Loucy (cell line): Measurements from ENCODE around the gene DNAH5.

Source experiments
- H2AFZ ChIP-seq: fragments of 200-600 bp; sonication (generic); 2 replicates; pipeline ENCODE4 v1.6.0; 2016; ENCODE audit warnings: antibody characterized with exemption, mild to moderate bottlenecking, low read length, moderate library complexity
- H3F3A ChIP-seq: fragments of 200-600 bp; 2 replicates; pipeline ENCODE4 v1.6.0; 2016; ENCODE audit warnings: antibody characterized with exemption, low read depth, mild to moderate bottlenecking
- H3K27me3 ChIP-seq: fragments of 200-600 bp; sonication (generic); 2 replicates; pipeline ENCODE4 v1.6.1; 2014; ENCODE audit warnings: low read length, mild to moderate bottlenecking; ENCODE audit not compliant: insufficient read depth, poor library complexity, severe bottlenecking
- H3K36me3 ChIP-seq: fragments of 200-600 bp; sonication (generic); 2 replicates; pipeline ENCODE4 v1.6.1; 2016; ENCODE audit warnings: low read length; ENCODE audit not compliant: insufficient read depth
- H3K4me1 ChIP-seq: fragments of 200-600 bp; sonication (generic); 2 replicates; pipeline ENCODE4 v1.5.1; 2014; ENCODE audit warnings: low read length, mild to moderate bottlenecking; ENCODE audit not compliant: insufficient read depth, poor library complexity, severe bottlenecking
- H3K4me2 ChIP-seq: fragments of 200-600 bp; sonication (generic); 2 replicates; pipeline ENCODE4 v1.6.0; 2014; ENCODE audit warnings: antibody characterized with exemption, low read length, low read depth, mild to moderate bottlenecking; ENCODE audit not compliant: poor library complexity, severe bottlenecking
- H3K4me3 ChIP-seq: fragments of 200-600 bp; sonication (generic); 2 replicates; pipeline ENCODE4 v1.5.1; 2014; ENCODE audit warnings: low read length, mild to moderate bottlenecking, mixed read lengths; ENCODE audit not compliant: poor library complexity, severe bottlenecking
- H3K79me2 ChIP-seq: fragments of 200-600 bp; sonication (generic); 2 replicates; pipeline ENCODE4 v1.6.1; 2014; ENCODE audit warnings: low read length; ENCODE audit not compliant: insufficient read depth
- H3K9ac ChIP-seq: fragments of 200-600 bp; sonication (generic); 2 replicates; pipeline ENCODE4 v1.6.0; 2014; ENCODE audit warnings: mild to moderate bottlenecking, low read depth, low read length, moderate library complexity; ENCODE audit not compliant: poor library complexity, severe bottlenecking
- H3K9me2 ChIP-seq: fragments of 200-600 bp; sonication (generic); replicated peaks from 2 replicates; pipeline ENCODE4 v1.6.1; 2016; ENCODE audit warnings: low read depth, low read length, mixed read lengths
- H3K9me3 ChIP-seq: fragments of 200-600 bp; sonication (generic); 2 replicates; pipeline ENCODE4 v1.6.1; 2014; ENCODE audit warnings: mild to moderate bottlenecking, antibody characterized with exemption, low read length, low read depth; ENCODE audit not compliant: insufficient read depth
- H4K20me1 ChIP-seq: fragments of 200-600 bp; sonication (generic); 2 replicates; pipeline ENCODE4 v1.6.0; 2014; ENCODE audit warnings: antibody characterized with exemption, low read length, mild to moderate bottlenecking; ENCODE audit not compliant: insufficient read depth, poor library complexity, severe bottlenecking
- EZH2phosphoT487 ChIP-seq: fragments of 200-600 bp; IDR thresholded peaks from 2 replicates; pipeline ENCODE4 v1.6.1; 2018; ENCODE audit warnings: antibody characterized with exemption, mild to moderate bottlenecking, moderate library complexity, borderline replicate concordance
- TF ChIP-seq, protein P1 (sequence below): fragments of 200-600 bp; sonication (generic); conservative IDR thresholded peaks from 2 replicates; pipeline ENCODE4 v1.5.1; 2014; ENCODE audit warnings: mild to moderate bottlenecking, antibody characterized with exemption, low read length

The DNAH5 gene

DNA sequence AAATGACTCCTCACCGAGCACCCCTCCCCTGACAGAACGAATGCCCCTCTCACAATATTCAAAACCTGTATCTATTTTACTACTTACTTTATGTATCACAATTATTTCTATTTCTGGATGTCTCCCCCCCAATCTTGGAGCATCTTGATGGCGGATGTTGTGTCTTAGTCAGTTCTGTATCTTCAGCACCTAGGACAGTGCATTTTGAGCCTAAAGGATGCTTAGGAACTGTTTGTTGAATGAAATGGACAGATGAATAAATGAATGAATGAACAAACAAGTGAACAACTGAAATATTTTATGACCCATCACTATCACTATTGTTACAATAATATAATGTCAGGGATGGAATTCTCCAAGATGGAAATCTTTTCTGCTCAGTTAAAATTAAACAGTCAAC lies 295.7 kb downstream of the DNAH5 start:
- Histone ChIP-seq H3K4me1 (no peaks in the 10 kb centered on the region), H3K9ac (no peak overlapping the region), H3K36me3 (no peaks in the 10 kb centered on the region), H3K9me2 (no peaks in the 10 kb centered on the region), H3K4me2 (no peak overlapping the region), H3K4me3 (no peak overlapping the region), H4K20me1 (no peaks in the 10 kb centered on the region), H3F3A (no peaks in the 10 kb centered on the region), H3K79me2 (no peaks in the 10 kb centered on the region), H2AFZ (no peak overlapping the region), H3K27me3 (no peaks in the 10 kb centered on the region), H3K9me3 (no peaks in the 10 kb centered on the region; the same call in 1 of the 2 replicates)
- TF ChIP-seq, protein P1, sequence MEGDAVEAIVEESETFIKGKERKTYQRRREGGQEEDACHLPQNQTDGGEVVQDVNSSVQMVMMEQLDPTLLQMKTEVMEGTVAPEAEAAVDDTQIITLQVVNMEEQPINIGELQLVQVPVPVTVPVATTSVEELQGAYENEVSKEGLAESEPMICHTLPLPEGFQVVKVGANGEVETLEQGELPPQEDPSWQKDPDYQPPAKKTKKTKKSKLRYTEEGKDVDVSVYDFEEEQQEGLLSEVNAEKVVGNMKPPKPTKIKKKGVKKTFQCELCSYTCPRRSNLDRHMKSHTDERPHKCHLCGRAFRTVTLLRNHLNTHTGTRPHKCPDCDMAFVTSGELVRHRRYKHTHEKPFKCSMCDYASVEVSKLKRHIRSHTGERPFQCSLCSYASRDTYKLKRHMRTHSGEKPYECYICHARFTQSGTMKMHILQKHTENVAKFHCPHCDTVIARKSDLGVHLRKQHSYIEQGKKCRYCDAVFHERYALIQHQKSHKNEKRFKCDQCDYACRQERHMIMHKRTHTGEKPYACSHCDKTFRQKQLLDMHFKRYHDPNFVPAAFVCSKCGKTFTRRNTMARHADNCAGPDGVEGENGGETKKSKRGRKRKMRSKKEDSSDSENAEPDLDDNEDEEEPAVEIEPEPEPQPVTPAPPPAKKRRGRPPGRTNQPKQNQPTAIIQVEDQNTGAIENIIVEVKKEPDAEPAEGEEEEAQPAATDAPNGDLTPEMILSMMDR: no peak
- no peak for TF ChIP-seq EZH2phosphoT487

DNA sequence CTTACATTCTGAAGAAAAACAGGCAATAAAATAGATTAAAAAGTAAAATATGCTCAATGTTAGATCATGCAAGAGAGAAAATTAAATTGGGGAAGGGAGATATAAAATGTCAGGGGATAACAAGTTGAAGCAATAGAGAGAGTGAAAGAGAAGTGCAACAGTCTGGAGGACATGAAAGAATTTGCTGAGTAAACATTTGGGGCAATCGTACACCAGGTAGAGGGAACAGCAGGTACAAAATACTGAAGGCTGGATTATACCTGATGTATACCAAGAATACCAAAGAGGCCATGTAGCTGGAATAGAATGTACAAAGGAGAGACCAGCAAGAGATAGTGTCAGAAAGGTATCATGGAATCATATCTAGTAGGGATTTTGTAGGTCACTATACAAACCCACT lies 300.8 kb downstream of the DNAH5 start:
- Histone ChIP-seq H3K9me3 (no peaks in the 10 kb centered on the region; the same call in 1 of the 2 replicates), H3K4me3 (no peak overlapping the region), H3K4me1 (no peaks in the 10 kb centered on the region), H3F3A (no peaks in the 10 kb centered on the region), H3K9ac (no peak overlapping the region), H4K20me1 (no peaks in the 10 kb centered on the region), H3K4me2 (no peak overlapping the region), H3K9me2 (no peaks in the 10 kb centered on the region), H3K27me3 (no peaks in the 10 kb centered on the region), H2AFZ (no peak overlapping the region), H3K79me2 (no peaks in the 10 kb centered on the region), H3K36me3 (no peaks in the 10 kb centered on the region)
- TF ChIP-seq, protein P1: no peak
- no peak for TF ChIP-seq EZH2phosphoT487

DNA sequence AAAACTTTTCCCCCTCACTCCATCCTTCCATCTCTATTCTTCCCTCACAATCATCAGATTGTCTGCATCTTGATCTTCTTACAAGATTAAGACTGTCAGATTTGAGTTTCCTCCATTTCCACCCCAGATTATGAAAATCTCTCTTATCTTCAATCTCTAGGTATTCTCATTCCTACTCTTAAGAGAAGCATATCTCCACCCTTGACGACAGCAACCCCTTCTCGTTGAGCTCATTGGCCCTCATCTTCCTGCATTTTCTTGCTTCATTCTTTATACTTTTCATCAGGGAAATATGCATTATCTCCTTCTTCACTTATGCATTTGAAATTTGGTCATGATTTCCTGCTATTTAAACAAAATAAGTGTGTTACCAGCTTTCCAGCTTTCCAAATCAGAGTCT lies 301.3 kb downstream of the DNAH5 start:
- Histone ChIP-seq H3K9me2 (no peaks in the 10 kb centered on the region), H3K4me2 (no peak overlapping the region), H3K9me3 (no peaks in the 10 kb centered on the region), H3K27me3 (no peaks in the 10 kb centered on the region), H2AFZ (no peak overlapping the region), H3K9ac (no peak overlapping the region), H3F3A (no peaks in the 10 kb centered on the region), H4K20me1 (no peaks in the 10 kb centered on the region), H3K4me3 (no peak overlapping the region), H3K79me2 (no peaks in the 10 kb centered on the region), H3K4me1 (no peaks in the 10 kb centered on the region), H3K36me3 (no peaks in the 10 kb centered on the region)
- TF ChIP-seq EZH2phosphoT487: no peak
- TF ChIP-seq, protein P1: no peak
